GM12873 (cell line): ENCODE results near the gene LRRFIP2.

Source experiments
- TF ChIP-seq, protein P1 (sequence below): IDR thresholded peaks from 2 replicates; pipeline ENCODE4 v1.5.1; 2012; ENCODE audit warnings: low read depth, mild to moderate bottlenecking, moderate library complexity, low read length, control low read depth; ENCODE audit not compliant: insufficient read depth; ENCODE audit errors: missing control alignments

Gene LRRFIP2

GRCh38 chr3:37148208-37148607 lies 26.2 kb downstream of the LRRFIP2 start:
- TF ChIP-seq, protein P1, sequence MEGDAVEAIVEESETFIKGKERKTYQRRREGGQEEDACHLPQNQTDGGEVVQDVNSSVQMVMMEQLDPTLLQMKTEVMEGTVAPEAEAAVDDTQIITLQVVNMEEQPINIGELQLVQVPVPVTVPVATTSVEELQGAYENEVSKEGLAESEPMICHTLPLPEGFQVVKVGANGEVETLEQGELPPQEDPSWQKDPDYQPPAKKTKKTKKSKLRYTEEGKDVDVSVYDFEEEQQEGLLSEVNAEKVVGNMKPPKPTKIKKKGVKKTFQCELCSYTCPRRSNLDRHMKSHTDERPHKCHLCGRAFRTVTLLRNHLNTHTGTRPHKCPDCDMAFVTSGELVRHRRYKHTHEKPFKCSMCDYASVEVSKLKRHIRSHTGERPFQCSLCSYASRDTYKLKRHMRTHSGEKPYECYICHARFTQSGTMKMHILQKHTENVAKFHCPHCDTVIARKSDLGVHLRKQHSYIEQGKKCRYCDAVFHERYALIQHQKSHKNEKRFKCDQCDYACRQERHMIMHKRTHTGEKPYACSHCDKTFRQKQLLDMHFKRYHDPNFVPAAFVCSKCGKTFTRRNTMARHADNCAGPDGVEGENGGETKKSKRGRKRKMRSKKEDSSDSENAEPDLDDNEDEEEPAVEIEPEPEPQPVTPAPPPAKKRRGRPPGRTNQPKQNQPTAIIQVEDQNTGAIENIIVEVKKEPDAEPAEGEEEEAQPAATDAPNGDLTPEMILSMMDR: no peak

DNA sequence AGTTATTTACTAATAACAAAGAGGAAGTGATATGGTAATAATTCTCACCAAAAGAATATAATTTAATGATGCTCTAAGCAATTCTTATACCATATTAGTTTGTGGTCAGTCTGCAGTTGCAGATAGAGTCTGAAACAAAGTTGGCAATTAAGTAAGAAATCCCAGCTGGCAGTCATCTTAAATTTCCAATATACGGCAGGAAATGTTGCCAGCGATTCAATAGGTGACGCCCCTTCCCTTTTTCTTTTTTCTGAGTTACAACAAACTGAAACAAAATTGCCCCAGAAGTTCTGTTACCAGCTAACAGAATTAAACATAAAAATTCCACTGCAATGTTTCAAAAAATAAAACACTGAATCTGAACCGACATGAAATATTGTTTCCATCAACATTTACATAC lies 26.7 kb downstream of the LRRFIP2 start:
- TF ChIP-seq, protein P1: no peak

GRCh38 chr3:37145611-37146010 lies 28.8 kb downstream of the LRRFIP2 start:
- TF ChIP-seq, protein P1: no peak

- TF ChIP-seq, protein P1: no peak
Measured at GRCh38 chr3:37144806-37145205, 29.6 kb downstream of the LRRFIP2 start.

- TF ChIP-seq, protein P1: no peak
Measured at GRCh38 chr3:37143821-37144220, 30.6 kb downstream of the LRRFIP2 start.

DNA sequence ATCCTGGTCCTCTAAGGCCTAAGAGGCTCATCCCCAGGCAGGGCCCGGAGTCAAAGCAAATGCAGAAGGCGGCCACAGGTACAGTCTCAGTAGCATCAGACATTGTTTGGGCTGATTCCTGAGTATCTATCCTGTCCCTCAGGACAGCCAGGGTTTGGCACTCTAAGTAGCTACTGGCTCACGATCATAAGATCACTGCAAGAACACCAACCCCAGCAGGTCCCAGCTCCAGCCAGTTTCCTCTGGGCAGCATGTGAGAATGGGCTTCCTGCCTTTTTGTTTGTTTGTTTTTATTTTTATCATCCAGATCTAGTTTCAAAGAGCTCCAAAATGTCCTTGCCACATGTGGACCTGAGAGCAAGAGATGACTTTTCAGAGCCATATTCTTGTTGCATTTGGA lies 32.7 kb downstream of the LRRFIP2 start:
- TF ChIP-seq, protein P1: no peak

DNA sequence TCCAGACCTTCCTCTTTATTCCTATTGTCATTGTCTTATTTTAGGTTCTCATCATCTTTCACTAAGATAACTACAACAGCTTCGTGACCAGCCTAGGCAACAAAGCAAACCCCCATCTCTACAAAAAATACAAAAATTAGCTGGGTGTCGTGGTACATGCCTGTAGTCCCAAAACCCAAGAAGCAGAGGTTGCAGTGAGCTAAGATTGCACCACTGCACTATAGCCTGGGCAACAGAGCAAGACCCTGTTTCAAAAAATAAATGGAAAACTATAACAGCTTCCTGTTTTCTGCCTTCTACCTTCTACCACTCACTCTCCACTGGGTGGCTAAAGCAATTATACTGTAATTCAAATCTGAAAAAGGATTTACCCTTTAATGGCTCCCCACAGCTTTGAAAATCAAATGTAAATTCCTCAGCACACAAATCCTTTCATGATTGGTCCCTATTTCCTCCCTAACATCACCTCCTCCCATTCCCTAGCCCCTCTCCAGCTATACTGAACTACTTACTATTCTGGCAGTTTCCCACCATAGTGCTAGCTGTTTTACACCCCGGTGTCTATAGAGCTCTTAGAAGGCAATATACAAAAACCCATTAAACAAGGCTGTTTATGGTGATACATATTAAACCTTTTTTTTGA lies 33.4 kb downstream of the LRRFIP2 start:
- TF ChIP-seq, protein P1: no peak
